Measurements from ENCODE around the gene CDNF. TPM values are rescaled to one million over a fixed set of nuclear protein-coding genes. Genes with fewer than 3 reads are reported as not detected.

CDNF gene
- 0.85 to 1.6 TPM (median 0.97 TPM) in 5 replicates for total RNA-seq (2022; extraction: Qiagen RNA extraction; ENCODE audit: low read depth)

DNA sequence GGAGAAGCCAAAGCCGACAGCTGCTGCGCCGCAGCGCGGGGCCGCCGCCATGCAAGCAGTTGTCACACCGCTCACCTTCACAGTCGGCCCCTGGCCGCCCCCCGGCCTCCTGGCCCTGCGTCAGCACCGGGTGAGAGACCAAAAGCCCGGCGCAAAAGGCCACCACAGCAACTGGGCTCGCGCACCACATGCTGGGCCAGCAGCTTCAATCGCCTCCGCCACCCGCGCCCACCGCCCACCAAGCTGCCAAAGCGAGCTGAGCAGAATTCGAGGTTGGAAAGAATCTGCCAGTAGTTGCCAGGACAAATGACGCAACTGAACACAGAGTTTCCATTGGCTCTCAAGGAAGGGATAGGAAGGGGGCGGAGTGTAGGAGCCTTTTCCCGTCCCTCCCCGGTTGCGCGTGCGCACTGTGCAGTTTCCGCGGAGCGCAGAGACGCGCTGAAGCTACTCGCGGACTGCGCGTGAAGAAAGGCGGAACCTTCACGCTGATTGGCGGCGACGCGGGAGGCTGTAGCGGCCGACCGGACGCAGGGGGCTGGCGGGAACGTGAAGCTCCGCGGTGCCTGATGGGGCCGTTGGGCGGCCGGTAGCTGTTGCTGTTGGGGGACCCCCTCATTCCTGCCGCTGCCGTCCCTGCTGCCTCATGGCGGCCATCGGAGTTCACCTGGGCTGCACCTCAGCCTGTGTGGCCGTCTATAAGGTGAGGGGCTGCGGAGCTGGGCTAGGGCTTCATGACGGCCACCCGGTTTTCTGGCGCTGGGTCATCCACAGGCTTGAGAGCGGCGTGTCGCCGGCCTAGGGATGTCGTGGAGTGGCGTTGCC, at the start of gene CDNF, which contains the start of the genes HSPA14 and MSANTD7:
Gene CDNF, minus strand, starts transcription at position 281 of the 825 bp plus-strand sequence. Its CDS starts 91 bp downstream, at position 190.
Gene HSPA14, plus strand, starts transcription at position 550 of the 825 bp plus-strand sequence. Its CDS starts 97 bp downstream, at position 647.
Gene MSANTD7, plus strand, starts transcription at position 550 of the 825 bp plus-strand sequence. CDS start 3,979 bp downstream, outside the sequence.

DNA sequence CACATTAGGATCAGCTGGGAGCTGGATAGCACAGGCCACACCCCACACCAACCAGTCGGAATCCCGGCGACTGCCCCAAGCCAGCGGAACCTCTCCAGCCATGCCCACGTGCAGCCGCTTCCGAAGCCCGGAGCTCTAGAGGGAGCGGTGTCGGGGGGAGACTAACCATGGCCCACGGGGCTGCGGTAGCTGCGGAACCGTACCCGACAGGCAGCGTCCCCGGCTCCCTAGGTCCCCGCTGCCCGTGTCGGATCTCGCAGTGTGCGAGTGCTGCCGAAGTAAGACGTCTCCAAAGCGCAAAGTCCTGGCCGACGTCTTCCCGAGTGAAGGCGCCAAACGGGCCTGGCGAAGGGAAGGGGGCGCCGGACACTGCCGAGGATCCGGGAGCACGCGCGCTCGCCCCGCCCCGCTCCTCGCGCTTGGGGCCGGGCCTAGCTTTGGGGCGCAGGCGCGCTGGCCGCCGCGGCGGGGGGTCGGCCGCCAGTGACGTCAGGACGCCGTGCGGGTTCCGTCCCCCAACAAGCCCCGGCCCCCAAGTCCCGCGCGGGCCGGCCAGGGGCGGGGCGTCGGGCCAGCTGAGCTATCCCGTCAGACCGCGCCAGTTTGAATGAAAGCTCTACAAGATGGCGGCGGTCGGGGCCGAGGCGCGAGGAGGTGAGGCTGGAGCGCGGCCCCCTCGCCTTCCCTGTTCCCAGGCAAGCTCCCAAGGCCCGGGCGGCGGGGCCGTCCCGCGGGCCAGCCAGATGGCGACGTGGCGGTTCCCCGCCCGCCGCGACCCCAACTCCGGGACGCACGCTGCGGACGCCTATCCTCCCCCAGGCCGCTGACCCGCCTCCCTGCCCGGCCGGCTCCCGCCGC, 40.7 kb upstream of the CDNF start, which contains the start of gene SUV39H2:
Gene SUV39H2, plus strand, starts transcription at position 601 of the 858 bp plus-strand sequence. Its CDS starts 23 bp downstream, at position 624.

DNA sequence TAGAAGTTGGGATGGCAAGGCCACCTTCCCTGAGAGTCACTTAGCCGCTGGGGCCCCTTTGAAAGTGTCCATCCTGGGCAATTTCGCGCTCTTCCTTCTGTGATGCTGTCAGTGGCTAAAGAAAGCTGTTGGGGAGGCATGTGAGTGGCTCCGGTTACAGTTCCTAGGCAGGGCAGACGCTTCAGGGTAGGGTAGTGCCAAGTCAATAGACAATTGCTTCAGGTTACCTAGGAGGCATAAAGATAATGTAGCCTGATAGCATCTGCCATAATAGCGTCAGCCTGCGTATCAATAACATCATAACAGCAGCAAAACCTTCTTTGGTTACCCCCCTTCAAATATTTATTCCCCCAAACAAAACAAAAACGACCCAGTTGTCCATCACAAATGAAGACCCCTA, 63.0 kb downstream of the CDNF start, which contains the start of gene FAM107B:
Gene FAM107B, minus strand, starts transcription at position 101 of the 400 bp plus-strand sequence. CDS start 234 bp downstream, outside the sequence.

Other genes starting within 250 kb of the CDNF start
- 148 to 213 TPM (median 180 TPM) in 5 replicates for gene FAM107B, start 63.1 kb downstream of the CDNF start, total RNA-seq (2022; extraction: Qiagen RNA extraction; ENCODE audit: low read depth)
- 43.5 to 53.5 TPM (median 49.2 TPM) in 5 replicates for gene HSPA14, start 269 bp upstream of the CDNF start, total RNA-seq (2022; extraction: Qiagen RNA extraction; ENCODE audit: low read depth)
- gene MSANTD7, start 269 bp upstream of the CDNF start, total RNA-seq (2022; extraction: Qiagen RNA extraction; ENCODE audit: low read depth): 12.4 to 17.3 TPM (median 13.0 TPM) in 5 replicates
- gene SUV39H2, start 40.8 kb upstream of the CDNF start, total RNA-seq (2022; extraction: Qiagen RNA extraction; ENCODE audit: low read depth): 20.5 to 24.8 TPM (median 22.4 TPM) in 5 replicates
- 4.4 to 6.5 TPM (median 6.2 TPM) in 5 replicates for gene DCLRE1C, start 116.1 kb upstream of the CDNF start, total RNA-seq (2022; extraction: Qiagen RNA extraction; ENCODE audit: low read depth)
- gene MEIG1, start 121.4 kb upstream of the CDNF start, total RNA-seq (2022; extraction: Qiagen RNA extraction; ENCODE audit: low read depth): 0.65 to 0.93 TPM (median 0.73 TPM) in 4 of 5 replicates, not detected in the other
- not detected in 5 replicates for gene OLAH, start 205.9 kb upstream of the CDNF start, total RNA-seq (2022; extraction: Qiagen RNA extraction; ENCODE audit: low read depth)